Measurements from ENCODE around the gene CACNA1A. TPM values are rescaled to one million over a fixed set of nuclear protein-coding genes. Genes with fewer than 3 reads are reported as not detected.
A peak's percentile ranks its signal among the peaks of the same experiment; 100 is the strongest.

Gene CACNA1A
- total RNA-seq, 1 donor from 2014 or later, result 16.5 TPM

GRCh38 chr19:13370948-13371347, 135.3 kb downstream of the CACNA1A start:
- Histone ChIP-seq H3K4me3 (no peak overlapping the region), H3K27me3 (no peaks in the 10 kb centered on the region), H4K20me1 (ENCODE audit: low read depth) (no peaks in the 10 kb centered on the region), H3K36me3 (no peaks in the 10 kb centered on the region), H3K9ac (no peak overlapping the region), H3K4me1 (no peaks in the 10 kb centered on the region), H3K79me2 (ENCODE audit: low read depth) (no peaks in the 10 kb centered on the region), H3K9me3 (ENCODE audit: low read depth) (no peaks in the 10 kb centered on the region), H3K27ac (no peak overlapping the region), H2AFZ (replicated peaks) (no peak overlapping the region), H3F3A (ENCODE audit: low read depth) (no peaks in the 10 kb centered on the region), H3K4me2 (no peak overlapping the region)
- TF ChIP-seq EZH2phosphoT487 (IDR thresholded peaks at IDR 0.05), result no peak
- no peak for TF ChIP-seq EZH2 (IDR thresholded peaks at IDR 0.05)
- TF ChIP-seq, protein P1, sequence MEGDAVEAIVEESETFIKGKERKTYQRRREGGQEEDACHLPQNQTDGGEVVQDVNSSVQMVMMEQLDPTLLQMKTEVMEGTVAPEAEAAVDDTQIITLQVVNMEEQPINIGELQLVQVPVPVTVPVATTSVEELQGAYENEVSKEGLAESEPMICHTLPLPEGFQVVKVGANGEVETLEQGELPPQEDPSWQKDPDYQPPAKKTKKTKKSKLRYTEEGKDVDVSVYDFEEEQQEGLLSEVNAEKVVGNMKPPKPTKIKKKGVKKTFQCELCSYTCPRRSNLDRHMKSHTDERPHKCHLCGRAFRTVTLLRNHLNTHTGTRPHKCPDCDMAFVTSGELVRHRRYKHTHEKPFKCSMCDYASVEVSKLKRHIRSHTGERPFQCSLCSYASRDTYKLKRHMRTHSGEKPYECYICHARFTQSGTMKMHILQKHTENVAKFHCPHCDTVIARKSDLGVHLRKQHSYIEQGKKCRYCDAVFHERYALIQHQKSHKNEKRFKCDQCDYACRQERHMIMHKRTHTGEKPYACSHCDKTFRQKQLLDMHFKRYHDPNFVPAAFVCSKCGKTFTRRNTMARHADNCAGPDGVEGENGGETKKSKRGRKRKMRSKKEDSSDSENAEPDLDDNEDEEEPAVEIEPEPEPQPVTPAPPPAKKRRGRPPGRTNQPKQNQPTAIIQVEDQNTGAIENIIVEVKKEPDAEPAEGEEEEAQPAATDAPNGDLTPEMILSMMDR (IDR thresholded peaks at IDR 0.05), result no peak
- no peaks in the 10 kb centered on the region for H3K9me3 Mint-ChIP-seq
- no peak for DNase-seq (ENCODE audit: low spot score)
- no peak overlapping the region for H3K4me3 Mint-ChIP-seq
- H3K27ac Mint-ChIP-seq, result no peak overlapping the region
- H3K36me3 Mint-ChIP-seq, result no peaks in the 10 kb centered on the region
- peaks cover 4% of the 10 kb centered on the region for H3K27me3 Mint-ChIP-seq (ENCODE audit: insufficient read depth, low read depth)
- H3K4me1 Mint-ChIP-seq, result no peaks in the 10 kb centered on the region

GRCh38 chr19:13366529-13367143, 139.6 kb downstream of the CACNA1A start:
- no peak overlapping the region for H3K4me2 ChIP-seq

DNA sequence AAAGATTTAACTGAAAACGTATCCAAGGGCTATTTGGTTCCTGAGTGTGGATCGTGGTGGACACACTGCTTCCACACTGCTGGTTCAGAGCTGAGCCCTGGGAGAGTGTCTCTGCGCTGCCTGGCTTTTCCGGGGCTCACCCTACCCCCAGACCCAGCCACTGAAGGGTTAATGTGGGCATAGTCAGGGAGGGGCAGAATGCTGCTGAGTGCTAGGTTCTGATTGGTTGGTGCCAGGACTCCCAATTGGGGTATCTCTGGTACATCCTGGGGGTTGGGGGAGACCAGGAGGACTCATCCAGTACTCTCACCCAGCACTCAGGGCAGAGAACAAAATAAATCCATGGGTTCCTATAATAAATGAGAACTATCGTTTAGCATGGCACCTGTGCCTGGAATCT, 142.3 kb downstream of the CACNA1A start:
- peaks cover 4% of the 10 kb centered on the region for H3K9me3 Mint-ChIP-seq
- Histone ChIP-seq H3K9me3 (ENCODE audit: low read depth) (no peaks in the 10 kb centered on the region), H3K4me2 (no peak overlapping the region), H3K4me1 (no peaks in the 10 kb centered on the region), H3K4me3 (no peak overlapping the region), H3K9ac (no peak overlapping the region), H3K27ac (no peak overlapping the region), H3K79me2 (ENCODE audit: low read depth) (no peaks in the 10 kb centered on the region), H2AFZ (replicated peaks) (no peak overlapping the region), H4K20me1 (ENCODE audit: low read depth) (no peaks in the 10 kb centered on the region), H3K36me3 (no peaks in the 10 kb centered on the region), H3F3A (ENCODE audit: low read depth) (no peaks in the 10 kb centered on the region), H3K27me3 (no peaks in the 10 kb centered on the region)
- H3K27ac Mint-ChIP-seq, result no peak overlapping the region
- H3K27me3 Mint-ChIP-seq (ENCODE audit: insufficient read depth, low read depth), result no peaks in the 10 kb centered on the region
- TF ChIP-seq EZH2 (IDR thresholded peaks at IDR 0.05) (no peak), EZH2phosphoT487 (IDR thresholded peaks at IDR 0.05) (no peak)
- TF ChIP-seq, protein P1 (IDR thresholded peaks at IDR 0.05), result no peak
- no peaks in the 10 kb centered on the region for H3K36me3 Mint-ChIP-seq
- DNase-seq (ENCODE audit: low spot score), result no peak
- no peak overlapping the region for H3K4me3 Mint-ChIP-seq
- H3K4me1 Mint-ChIP-seq, result no peaks in the 10 kb centered on the region

More at GRCh38 chr19:13366529-13367143, 139.6 kb downstream of the CACNA1A start:
- no peaks in the 10 kb centered on the region for H3F3A ChIP-seq (ENCODE audit: low read depth)
- H4K20me1 ChIP-seq (ENCODE audit: low read depth), result no peaks in the 10 kb centered on the region
- TF ChIP-seq EZH2phosphoT487 (IDR thresholded peaks at IDR 0.05), result no peak
- TF ChIP-seq, protein P1 (IDR thresholded peaks at IDR 0.05), result peak; percentile 70
- TF ChIP-seq EZH2 (IDR thresholded peaks at IDR 0.05), result no peak
- H3K36me3 ChIP-seq, result no peaks in the 10 kb centered on the region
- peak; percentile 51 for DNase-seq (ENCODE audit: low spot score)
- no peaks in the 10 kb centered on the region for H3K4me1 ChIP-seq
- H3K4me3 ChIP-seq, result no peak overlapping the region
- H3K79me2 ChIP-seq (ENCODE audit: low read depth), result no peaks in the 10 kb centered on the region
- H3K4me1 Mint-ChIP-seq, result no peaks in the 10 kb centered on the region
- no peak overlapping the region for H3K27ac ChIP-seq
- H3K27me3 ChIP-seq, result no peaks in the 10 kb centered on the region
- no peak overlapping the region for H2AFZ ChIP-seq (replicated peaks)
- no peak overlapping the region for H3K4me3 Mint-ChIP-seq
- no peaks in the 10 kb centered on the region for H3K9me3 ChIP-seq (ENCODE audit: low read depth)
- no peak overlapping the region for H3K9ac ChIP-seq
- H3K36me3 Mint-ChIP-seq, result no peaks in the 10 kb centered on the region
- no peak overlapping the region for H3K27ac Mint-ChIP-seq
- H3K27me3 Mint-ChIP-seq (ENCODE audit: insufficient read depth, low read depth), result peaks cover 4% of the 10 kb centered on the region
- no peaks in the 10 kb centered on the region for H3K9me3 Mint-ChIP-seq

Measured in neural progenitor cell (in vitro differentiated cells).